SH-SY5Y (cell line): Measurements from ENCODE around the gene TOB1.

ENCODE experiments used
- GATA2 ChIP-seq: IDR thresholded peaks from 2 replicates; pipeline ENCODE4 v1.6.1; 2011; ENCODE audit warnings: mild to moderate bottlenecking, low read depth, low read length
- GATA3 ChIP-seq: IDR thresholded peaks from 2 replicates; pipeline ENCODE4 v1.6.1; 2011; ENCODE audit warnings: low read depth, mild to moderate bottlenecking, low read length, moderate library complexity

DNA sequence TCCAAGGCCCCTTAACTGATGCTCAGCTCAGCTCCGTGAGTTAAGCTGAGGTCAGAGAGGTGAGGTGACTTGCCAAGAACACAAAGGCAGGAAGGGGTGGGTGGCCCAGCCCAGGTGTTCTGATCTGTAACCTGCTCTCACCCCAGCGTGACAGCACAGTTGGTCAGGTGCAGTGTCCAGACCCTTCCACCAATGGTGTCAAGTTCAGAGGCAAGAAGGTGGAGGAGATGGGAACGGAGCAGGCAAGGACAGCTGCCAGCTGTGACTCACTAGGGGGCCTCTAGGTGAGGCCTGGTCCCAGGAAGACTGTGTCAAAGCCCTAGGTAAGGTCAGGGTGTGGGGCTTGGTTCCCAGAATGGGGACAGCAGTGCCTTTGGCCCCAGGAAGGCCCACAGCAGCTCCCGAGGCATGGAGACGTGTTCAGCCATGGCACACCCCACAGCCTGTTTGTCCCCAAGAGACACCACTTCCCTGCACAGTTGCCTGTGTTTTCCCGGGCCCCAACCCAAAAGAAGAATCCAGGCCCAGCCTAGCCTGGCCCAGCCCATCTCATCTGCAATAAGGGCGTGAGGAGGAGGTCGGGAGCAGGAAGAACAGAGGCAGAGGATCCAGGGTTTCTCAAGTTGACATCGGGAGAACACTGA, 23.5 kb downstream of the TOB1 start:
- TF ChIP-seq GATA3 (no peak), GATA2 (no peak)
